ENCODE data around the gene SENP5.

Gene SENP5

DNA sequence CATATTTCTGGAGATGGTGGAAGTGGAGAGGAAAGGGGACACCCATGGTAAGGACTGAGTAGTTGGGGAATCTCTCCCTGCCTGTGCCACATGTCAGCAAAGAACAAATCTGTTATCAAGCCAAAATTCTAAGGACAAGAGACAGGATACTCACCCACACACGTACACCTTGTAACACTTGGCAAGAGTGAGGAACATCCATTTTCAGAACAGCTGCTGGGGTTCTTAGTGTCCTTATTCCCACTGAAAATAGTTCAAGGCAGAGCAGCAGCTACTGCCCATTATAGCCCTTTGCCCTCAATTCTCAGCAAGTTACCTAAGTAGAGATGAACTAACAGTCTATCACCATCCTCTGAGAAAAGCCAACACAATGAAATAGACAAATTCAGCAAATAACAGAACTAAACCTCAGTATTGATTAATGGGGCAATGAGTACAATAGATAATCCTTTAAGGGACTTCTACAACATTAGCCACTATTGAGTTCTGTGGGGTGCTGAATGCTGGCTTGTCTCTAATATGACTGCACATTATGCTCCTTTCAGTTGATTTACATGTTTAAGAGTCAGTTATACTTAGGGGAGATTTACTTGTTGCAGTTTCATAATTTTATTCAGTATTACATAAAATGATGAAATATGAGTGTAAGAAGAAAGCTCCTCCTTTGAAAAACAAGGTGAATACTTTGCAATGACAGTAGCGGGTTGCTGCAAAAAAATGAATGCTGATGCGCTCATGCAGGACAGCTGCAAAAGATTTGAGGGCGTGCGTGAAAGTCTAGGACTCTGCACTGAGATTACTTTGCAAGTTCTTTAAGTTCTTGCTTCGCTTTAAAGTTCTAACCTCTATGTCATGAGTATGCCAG is 22.4 kb downstream of the SENP5 start:
- no peak for DNase-seq

DNA sequence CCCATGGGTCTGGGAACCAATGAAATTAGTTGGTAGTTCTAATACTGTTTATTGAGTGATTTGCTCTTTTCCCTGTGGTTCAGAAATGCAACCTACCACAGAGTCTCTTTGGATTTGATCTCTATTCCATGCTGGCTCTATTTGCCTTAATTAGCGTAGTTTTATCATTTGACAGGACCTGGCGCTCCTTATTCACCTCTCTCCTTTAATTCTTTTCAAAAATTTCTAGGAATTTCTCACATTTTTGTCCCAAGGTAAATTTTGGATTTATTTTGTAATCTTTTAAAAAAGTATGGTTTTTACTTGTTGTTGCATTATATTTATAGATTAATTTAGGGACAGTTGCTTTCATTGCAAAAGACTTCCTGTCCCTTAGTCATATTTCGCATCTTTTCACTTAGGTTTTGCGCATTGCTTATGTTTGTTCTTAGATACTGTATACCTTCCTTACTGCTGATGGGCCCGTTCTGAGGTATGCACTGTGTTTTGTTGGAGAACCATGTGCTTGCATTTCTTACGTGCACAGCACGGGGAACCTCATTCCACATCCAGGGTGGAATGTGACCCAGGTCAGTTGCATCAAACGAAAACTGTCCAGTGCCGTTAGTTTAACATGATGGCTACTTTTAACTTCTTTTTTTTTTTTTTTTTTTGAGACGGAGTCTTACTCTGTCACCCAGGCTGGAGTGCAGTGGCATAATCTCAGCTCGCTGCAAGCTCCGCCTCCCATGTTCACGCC is 27.0 kb downstream of the SENP5 start:
- no peak for DNase-seq

DNA sequence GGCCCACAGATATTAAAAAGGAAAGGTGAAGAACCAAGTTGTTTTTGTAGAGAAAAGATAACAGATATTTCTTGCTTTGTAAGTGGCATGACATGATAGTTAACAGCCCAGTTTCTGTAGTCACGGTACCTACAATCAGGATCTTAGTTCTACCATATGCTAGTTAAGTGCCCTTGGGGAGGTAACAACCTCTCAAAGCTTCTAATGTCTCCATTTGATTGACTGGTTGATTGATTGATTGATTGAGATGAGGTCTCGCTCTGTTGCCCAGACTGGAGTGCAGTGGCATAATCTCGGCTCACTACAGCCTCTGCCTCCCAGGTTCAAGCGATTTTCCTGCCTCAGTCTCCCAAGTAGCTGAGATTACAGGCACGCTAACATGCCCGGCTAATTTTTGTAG is 28.5 kb downstream of the SENP5 start:
- DNase-seq: no peak

DNA sequence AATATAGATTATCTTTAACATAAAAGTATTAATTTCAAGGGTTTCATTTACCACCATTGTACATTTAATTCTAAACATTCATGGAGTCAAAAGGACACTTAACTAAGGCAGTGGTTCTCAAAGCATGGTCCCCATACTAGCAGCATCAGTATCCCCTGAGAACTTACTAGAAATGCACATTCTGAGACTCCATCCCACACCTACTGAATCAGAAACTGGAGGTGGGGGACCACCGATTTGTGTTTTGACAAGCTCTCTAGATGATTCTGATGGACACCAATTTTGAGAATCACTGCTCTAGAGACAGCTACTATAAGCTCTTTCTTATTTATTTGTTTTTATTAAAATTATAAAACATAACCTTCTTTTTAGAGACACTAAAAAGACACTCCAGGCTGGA is 34.0 kb downstream of the SENP5 start:
- no peak for DNase-seq

DNA sequence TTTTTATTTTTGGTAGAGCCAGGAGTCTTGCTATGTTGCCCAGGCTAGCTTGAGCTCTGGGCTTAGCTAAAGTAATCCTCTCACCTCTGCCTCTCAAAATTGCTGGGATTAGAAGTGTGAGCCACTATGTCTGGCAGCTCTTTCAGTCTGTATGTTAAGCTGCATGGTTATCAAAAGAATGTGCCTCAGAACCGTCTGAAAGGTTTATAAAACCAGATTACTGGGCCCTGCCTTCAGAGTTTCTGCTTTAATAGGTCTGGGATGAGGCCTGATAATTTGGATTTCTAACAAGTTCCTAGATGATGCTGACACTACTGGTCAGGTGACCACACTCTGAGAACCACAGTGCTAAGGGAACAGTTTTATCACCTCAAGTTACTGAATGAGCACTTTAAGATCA is 34.6 kb downstream of the SENP5 start:
- DNase-seq: no peak

DNA sequence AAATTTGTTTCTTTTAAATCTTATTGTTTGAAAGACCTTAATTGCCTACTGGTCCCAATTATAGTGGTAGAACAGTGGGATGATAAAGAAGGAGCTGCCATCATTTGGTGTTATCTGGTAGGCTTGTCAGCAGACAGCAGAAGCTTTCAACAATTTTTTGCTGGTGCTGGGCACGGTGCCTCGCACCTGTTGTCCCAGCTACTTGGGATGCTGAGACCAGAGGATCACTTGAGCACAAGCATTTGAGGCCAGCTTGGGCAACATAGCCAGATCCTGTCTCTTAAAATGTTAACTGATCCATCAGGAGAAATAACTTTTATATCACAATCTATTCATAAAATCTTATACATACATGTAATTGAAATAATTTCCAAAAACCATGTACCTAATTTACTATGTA is 36.0 kb downstream of the SENP5 start:
- DNase-seq: no peak

DNA sequence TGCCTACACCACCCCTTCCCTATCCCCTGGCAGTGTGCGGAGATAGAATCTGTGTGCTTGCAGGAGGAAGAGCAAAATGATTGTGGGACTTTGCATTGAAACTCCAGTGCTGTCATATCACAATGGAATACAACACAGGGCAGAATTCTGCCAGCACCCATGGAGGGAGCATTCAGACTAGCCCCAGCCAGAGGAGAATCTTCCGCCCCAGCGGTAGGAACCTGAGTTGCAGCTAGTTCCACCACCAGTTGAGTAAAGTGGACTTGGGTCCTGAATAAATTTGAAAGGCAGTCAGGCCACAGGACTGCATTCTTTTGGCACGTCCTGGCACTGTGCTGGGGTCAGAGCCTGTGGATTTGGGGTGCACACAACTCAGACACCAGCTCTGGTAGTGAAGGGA is 47.1 kb downstream of the SENP5 start:
- no peak for DNase-seq

DNA sequence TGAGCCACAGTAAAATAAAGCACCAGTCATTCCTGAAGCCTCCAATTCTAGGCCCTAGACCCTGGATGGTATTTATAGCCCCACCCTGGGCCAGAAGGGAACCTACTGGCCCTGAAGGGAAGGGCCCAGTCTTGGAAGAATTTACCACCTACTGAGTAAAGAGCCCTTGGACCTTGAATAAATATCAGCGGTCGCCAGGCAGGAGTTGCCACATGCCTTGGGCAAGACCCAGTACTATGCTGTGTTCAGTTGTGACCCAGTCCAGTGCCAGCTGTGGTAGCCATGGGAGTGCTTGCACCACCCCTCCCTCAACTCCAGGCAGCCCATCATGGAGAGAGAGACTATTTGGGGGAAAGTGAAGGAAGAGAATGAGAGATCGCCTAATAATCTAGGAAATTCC is 47.7 kb downstream of the SENP5 start:
- DNase-seq: no peak

DNA sequence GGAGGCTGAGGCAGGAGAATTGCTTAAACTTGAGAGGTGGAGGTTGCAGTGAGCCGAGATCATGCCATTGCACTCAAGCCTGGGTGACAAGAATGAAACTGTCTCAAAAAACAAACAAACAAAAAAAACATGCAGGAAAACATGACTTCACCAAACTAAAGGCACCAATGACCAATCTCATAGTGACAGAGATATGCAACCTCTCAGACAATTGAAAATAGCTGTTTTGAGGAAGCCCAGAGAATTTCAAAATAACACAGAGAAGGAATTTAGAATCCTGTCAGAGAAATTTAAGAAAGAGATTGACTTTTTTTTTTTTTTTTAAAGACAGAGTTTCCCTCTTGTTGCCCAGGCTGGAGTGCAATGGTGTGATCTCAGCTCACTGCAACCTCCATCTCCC is 48.5 kb downstream of the SENP5 start:
- DNase-seq: no peak

DNA sequence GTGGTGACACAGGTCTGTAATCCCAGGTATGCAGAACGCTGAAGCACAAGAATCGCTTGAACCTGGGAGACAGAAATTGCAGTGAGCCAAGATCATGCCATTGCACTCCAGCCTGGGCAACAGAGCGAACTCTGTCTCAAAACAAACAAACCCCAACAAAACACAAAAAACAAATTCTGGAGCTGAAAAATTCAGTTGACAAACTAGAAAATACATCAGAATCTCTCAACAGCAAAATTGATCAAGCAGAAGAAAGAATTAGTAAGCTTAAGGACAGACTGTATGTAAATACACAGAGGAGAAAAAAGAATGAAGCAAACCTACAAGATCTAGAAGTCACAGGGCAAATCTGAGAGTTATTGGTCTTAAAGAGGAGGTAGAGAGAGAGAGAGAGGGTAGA is 49.3 kb downstream of the SENP5 start:
- no peak for DNase-seq

DNA sequence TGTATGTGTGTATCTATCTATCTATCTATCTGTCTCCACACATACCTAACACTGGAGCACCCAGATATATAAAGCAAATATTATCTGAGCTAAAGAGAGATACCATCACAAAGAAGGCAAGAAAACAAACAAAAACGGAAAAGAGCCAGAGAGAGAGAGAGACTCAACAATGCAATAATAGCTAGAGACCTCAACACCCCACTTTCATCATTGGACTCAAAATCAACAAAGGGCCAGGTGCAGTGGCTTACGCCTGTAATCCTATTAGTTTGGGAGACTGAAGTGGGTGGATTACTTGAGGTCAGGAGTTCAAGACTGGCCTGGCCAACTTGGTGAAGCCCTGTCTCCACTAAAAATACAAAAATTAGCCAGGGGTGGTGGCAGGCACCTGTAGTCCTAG is 51.2 kb downstream of the SENP5 start:
- no peak for DNase-seq

DNA sequence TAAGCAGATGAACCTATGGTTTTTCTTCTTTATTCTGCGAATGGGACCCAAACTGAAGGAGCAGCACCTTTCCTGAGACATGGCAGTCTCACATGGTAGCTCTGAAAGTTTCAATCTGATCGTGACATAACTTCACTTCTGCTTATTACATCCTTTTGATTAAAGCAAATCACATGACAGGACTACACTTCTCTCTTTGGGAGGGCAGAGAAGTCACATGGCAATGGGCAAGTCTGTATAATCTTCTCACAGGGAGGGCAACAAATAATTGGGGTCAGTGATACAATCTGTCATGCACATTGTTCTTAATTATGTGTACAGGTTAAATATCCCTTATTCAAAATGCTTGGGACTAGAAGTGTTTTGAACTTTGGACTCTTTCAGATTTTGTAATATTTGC is 53.0 kb downstream of the SENP5 start:
- no peak for DNase-seq

DNA sequence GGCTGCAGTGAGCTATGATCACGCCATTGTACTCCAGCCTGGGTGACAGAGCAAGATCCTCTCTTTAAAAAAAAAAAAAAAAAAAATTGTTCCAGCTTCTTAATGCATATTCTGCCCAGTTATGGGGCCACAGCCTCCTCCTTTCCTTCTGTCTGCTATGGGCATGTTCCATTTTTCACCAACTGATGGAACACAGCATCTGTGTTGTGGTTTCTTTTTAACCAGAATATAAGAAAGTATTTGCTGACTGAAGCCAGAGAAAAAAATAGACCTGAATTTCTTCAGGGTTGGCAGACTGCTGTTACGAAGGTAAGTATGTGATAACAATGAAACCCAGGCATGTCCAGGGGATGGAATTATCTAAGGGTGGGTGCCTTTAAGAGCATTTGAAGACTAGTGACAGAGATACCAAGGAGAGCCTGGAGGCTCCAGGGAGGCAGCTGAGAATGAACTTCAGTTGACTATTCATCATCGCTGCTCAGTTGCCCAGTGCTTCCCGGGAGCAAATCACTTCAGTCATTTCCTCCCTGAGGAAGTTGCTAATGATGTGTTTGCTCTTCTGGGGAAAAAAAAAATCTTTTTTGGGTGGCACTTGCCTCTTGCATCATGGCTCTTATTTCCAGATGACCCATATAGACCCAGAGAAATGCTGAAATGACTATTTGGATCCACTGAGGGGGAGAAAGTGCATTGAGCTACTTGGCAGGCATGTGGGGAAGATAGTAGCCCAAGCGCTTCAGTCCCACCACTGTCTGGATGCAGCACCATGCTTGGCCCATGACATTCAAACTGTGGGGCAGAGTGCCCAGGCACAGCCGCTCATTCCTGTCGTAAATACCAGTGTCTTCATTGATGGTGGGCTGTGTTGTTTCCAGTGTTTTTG is 60.1 kb downstream of the SENP5 start:
- no peak for DNase-seq

DNA sequence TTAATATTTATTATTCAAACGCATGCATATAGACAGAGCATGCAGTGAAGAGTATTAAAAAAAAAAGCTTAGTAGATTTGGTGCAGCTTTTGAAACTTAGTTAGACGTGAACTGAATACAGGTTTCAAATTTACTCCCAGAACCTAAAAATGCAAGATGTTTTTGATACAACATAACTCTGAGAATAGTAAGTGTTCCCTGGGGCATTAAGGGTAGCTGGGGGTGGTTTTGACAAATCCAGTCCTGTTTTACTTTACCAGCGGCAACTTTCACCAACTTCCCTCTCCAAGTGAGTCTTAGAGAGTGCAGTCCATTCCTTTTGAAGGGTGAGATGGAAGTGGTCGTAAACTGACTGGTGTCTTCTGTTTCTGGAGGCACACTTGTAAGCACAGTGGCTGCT is 63.4 kb downstream of the SENP5 start:
- no peak for DNase-seq

DNA sequence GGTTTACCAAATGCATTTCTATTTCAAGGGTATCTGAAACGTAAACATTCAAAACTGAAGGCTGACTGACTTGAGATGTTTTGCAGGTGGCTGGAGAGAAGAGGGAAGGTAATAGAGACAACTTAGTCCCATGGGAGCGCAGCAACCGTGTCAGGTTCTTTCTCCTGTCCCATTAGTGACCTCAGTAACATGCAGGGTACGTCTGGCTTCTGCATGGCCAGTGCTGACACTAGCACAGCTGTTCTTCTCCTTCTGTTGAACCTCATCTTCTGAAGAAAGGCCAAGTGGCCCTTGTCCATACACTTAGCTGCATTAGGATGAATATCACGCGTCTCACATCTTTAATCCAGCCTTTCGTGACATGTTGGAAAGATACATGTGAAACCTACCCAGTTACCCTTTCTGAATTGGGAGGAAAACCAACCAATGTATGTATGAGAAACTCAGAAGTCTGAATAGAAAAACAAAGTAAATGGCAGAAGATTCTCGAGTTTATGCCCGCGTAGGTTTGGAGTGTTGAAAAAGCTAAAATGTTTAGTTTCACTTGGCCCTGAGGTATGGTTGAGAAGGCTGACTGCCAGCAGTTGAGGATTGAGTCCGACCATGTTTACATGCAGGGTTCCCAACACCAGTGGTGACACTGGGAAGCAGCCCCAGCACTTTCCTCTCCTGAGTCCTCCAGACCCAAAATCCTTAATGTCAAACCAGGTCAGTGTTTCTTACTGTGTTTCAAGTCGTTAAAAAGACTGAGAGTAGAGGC is 64.3 kb downstream of the SENP5 start:
- DNase-seq: no peak

DNA sequence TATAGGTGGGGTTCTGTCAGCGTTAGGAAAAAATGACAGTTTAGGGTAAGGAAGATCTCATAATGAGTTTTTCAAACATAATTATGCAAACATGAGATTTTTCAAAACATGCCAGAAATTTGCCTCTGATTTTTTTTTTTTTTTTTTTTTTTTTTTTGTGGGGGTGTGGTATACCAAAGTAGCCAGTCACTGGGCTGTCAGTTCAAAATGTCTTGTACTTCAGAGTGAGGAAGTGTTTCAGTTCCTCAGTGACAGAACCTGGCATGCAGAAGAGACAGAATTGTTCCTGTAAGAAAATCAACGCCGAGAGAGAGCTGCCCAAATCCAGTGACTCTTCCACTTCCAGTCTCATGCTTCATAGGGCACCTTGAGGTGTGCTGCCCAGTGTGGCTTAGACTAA is 64.9 kb downstream of the SENP5 start:
- DNase-seq: no peak

DNA sequence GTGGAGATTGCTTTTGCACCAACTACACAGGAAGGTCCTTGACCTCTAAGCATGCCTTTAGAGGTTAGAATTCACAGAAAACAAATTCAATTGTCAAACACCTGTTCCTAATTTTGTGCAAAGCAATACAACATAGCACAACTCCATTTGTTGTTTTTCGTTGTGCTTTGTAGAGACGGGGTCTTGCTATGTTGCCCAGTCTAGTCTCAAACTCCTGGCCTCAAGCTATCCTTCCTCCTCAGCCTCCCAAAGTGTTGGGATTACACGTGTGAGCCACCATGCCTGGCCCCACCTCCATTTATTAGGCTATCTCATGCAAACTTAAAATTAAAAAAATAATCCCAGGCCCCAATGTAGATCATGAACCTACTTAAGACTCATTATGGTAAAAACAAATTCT is 68.6 kb downstream of the SENP5 start:
- DNase-seq: no peak

DNA sequence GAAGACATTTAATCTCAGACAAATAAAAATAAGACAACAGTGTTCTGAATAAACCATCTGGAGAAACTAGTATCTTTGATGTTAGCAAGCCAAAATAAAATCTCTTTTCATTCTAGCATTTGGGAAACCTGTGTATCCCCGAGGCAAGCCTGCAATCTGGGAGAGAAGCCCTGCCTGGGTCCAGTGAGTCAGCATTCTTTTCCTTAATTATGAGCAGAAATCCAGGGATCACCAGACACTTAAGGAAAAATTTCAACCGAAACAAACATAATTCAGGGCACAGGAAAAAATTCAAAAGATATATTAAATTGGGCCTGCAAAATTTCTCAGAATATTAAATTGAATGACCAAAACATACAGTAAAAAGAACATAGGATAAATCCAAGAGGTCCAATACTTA is 70.4 kb downstream of the SENP5 start:
- no peak for DNase-seq

DNA sequence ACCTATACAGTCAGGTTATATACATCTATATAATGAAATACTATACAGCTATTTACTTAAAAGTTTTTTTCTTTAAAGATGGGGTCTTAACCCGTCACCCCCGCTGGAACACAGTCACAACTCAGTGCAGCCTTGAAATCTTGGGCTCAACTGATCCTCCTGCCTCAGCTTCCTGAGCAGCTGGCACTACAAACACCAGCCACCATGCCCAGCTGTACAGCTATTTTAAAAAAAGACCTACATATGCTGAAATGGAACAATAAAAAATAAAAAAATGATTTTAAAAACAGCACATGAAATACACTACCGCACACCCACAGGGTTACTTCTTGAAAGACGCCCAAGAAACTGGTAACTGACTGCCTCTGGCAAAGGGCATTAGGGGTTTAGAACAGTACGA is 70.9 kb downstream of the SENP5 start:
- no peak for DNase-seq

DNA sequence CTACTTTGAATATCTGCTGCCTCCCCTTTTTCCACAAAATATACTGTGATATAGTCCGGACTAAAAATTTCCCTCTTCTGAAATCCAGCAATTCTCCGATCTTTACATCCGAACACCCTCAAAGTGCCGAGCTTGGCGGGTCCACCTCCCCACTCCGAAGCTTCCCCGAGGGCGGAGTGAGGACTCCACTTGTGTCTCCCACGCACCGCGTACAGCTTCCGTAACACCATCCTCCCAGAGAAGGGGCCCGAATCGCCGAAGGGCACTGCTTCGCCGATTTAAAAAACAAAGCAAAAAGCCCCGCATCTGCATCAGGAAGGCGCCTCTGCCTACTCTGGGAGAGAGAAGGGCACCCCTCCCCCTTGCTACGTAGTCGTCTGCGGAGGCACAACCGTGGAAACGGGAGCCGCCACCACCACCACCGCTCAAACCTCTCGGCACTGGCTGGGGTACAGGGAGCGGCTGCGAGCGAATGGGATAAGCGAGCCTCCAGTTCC is 74.1 kb downstream of the SENP5 start:
- peak; percentile 60 for DNase-seq

DNA sequence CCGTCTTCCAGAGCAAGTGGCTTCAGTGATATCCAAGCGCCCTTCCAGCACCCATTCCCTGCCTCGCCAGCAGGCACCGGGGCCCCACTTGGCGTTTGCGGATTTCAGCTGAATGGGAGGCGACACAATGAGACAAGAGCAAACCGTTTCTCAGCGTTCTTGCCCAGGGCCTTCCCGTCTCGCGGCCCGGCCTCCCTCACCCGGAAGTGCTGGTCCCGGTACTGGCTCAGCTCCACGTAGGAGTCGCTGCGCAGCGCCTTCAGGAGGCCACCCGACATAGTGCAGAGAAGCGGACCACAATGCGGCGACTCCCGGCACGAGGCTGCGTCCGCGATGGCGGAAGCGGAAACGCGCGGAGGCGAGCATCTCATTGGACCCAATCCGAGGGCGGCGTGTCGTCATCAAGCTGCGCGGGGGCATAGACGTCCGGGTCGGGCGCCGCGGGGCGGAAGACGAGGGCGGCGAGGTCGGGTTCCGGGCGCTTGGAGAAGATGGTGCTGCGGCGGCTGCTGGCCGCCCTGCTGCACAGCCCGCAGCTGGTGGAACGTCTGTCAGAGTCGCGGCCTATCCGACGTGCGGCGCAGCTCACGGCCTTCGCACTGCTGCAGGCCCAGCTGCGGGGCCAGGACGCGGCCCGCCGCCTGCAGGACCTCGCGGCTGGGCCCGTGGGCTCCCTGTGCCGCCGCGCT is 74.7 kb downstream of the SENP5 start, which contains the start of gene NCBP2:
NCBP2 (minus strand) TSS at position 303 of the 689 bp plus-strand sequence; CDS start at position 278, 25 bp downstream.
- peak; percentile 99 for DNase-seq

DNA sequence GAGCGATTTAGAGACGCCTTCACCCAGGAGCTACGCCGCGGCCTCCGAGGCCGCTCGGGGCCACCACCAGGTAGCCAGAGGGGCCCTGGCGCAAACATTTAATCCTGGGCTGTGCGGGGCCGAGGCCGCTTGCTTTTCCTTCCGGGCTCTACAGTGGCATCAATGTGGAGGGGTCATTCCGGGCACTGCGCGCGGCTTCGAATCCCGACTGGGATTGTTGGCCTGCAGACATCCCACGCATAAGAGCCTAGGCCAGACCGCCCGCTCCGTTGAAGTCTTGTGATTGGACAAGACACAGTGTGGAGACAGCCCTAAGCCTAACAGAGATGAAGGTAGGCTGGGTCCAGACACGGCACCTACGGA is 75.2 kb downstream of the SENP5 start:
- no peak for DNase-seq
